RPMI7951 (cell line): ENCODE data around the gene CDON. TPM values are rescaled to one million over a fixed set of nuclear protein-coding genes. Genes with fewer than 3 reads are reported as not detected.
"Not testable (repeated sequence)": the region's sequence is repeated elsewhere in the genome, so short reads cannot be mapped to it uniquely, and the experiment has no call there.

Experiments used
- DNase-seq: peaks from one replicate; pipeline ENCODE4 v3.0.0-alpha.2; 2012; ENCODE audit warnings: low read depth
- total RNA-seq: library from RNA; depleted of rRNA; stranded (reverse); fragments of >200 nt; shearing (Covaris generic); gene quantifications from 2 replicates; pipeline ENCODE4 v1.2.3, GENCODE V29; 2014

CDON gene
- total RNA-seq, 1 experiment from 2014 or later: 14.8 TPM

GRCh38 chr11:125994509-125994908, 68.2 kb downstream of the CDON start:
- no peak for DNase-seq

- no peak for DNase-seq
Measured at GRCh38 chr11:125992893-125993292, 69.8 kb downstream of the CDON start.

GRCh38 chr11:125990244-125990643, 72.4 kb downstream of the CDON start:
- DNase-seq: peak; percentile 72

GRCh38 chr11:125987066-125987641, 75.5 kb downstream of the CDON start:
- DNase-seq: no peak

- DNase-seq: not testable (repeated sequence)
Measured at GRCh38 chr11:125985956-125986355, 76.7 kb downstream of the CDON start.

- DNase-seq: no peak
Measured at GRCh38 chr11:125982348-125982730, 80.3 kb downstream of the CDON start.

GRCh38 chr11:125980436-125980835, 82.2 kb downstream of the CDON start:
- DNase-seq: no peak

- no peak for DNase-seq
Measured at GRCh38 chr11:125979511-125979910, 83.2 kb downstream of the CDON start.

GRCh38 chr11:125978778-125979407, 83.8 kb downstream of the CDON start:
- no peak for DNase-seq

- DNase-seq: no peak
Measured at GRCh38 chr11:125978181-125978716, 84.4 kb downstream of the CDON start.

GRCh38 chr11:125977333-125977732, 85.3 kb downstream of the CDON start:
- no peak for DNase-seq

- no peak for DNase-seq
Measured at GRCh38 chr11:125976156-125976555, 86.5 kb downstream of the CDON start.

- DNase-seq: no peak
Measured at GRCh38 chr11:125975634-125976033, 87.0 kb downstream of the CDON start.

- no peak for DNase-seq
Measured at GRCh38 chr11:125974284-125974683, 88.4 kb downstream of the CDON start.

- DNase-seq: no peak
Measured at GRCh38 chr11:125971618-125972017, 91.0 kb downstream of the CDON start.

GRCh38 chr11:125968354-125968753, 94.3 kb downstream of the CDON start:
- no peak for DNase-seq

GRCh38 chr11:125967515-125967914, 95.2 kb downstream of the CDON start:
- DNase-seq: no peak

GRCh38 chr11:125960771-125961170, 101.9 kb downstream of the CDON start:
- DNase-seq: no peak

- DNase-seq: no peak
Measured at GRCh38 chr11:125959931-125960330, 102.7 kb downstream of the CDON start.

- no peak for DNase-seq
Measured at GRCh38 chr11:125959511-125959910, 103.2 kb downstream of the CDON start.

GRCh38 chr11:125958872-125959400, 103.7 kb downstream of the CDON start:
- no peak for DNase-seq

- no peak for DNase-seq
Measured at GRCh38 chr11:125957618-125958332, 104.9 kb downstream of the CDON start.
